ENCODE results near the gene UBA5. TPM values are rescaled to one million over a fixed set of nuclear protein-coding genes. Genes with fewer than 3 reads are reported as not detected.

UBA5 gene
- total and polyA plus RNA-seq, 2 of the 13 experiments (the other 11 are each of a cell fraction or from before 2014, with no cell fraction given), result 30.2 to 46.8 TPM

DNA sequence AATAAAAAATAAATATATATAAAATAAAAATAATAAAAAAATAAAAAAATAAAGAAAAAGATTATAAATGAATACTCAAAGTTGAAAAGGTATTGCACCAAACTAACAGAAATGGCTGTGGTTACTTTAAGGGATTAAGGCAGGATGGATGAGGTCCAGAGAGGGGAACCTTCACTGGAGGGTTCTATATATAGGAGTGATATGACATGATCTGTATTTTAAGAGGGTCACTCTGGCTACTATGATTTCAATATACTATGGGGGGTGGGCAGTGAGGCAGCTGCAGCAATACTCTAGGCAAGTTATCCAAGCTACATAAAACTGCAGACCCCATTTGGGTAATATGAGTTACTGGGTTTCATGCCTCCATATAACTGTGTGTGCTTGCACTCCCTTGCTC is 25.1 kb upstream of the UBA5 start:
- ChIA-PET POLR2A (no interaction called here), CTCF (ENCODE audit: low intra/inter-chr PET ratio, low total read pairs) (no interaction called here)
- no peaks in the 10 kb centered on the region for H3K9me3 ChIP-seq (ENCODE audit: low read length)
- ATAC-seq (no peak), FAIRE-seq (no peak), DNase-seq (ENCODE audit: low spot score) (no peak)
- H3K9ac ChIP-seq (ENCODE audit: insufficient read depth, low read depth, low read length), result no peak overlapping the region
- in situ Hi-C loops (cut with HindIII; ENCODE audit: extremely low pct_ligation_motif_present, low pct_unique_long_range_greater_than_20kb), result loop anchor here (5.0 kb wide), 1 partner anchor 98 kb away; no protein-coding TSS in a partner anchor
- intact Hi-C loops (cut with micrococcal nuclease; ENCODE audit: unreplicated experiment), result no loop called here
- TF ChIP-seq HCFC1 (IDR thresholded peaks at IDR 0.05; ENCODE audit: low read depth, low read length) (no peak), AKAP8 (CRISPR knock-in tag; IDR thresholded peaks at IDR 0.05) (no peak), ERF (CRISPR knock-in tag; IDR thresholded peaks at IDR 0.05) (no peak), ZNF562 (CRISPR knock-in tag; IDR thresholded peaks at IDR 0.05; ENCODE audit: borderline replicate concordance) (no peak)
- TF ChIP-seq, protein P1, sequence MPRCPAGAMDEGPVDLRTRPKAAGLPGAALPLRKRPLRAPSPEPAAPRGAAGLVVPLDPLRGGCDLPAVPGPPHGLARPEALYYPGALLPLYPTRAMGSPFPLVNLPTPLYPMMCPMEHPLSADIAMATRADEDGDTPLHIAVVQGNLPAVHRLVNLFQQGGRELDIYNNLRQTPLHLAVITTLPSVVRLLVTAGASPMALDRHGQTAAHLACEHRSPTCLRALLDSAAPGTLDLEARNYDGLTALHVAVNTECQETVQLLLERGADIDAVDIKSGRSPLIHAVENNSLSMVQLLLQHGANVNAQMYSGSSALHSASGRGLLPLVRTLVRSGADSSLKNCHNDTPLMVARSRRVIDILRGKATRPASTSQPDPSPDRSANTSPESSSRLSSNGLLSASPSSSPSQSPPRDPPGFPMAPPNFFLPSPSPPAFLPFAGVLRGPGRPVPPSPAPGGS (CRISPR knock-in tag; IDR thresholded peaks at IDR 0.05), result no peak
- TF ChIP-seq, protein P2, sequence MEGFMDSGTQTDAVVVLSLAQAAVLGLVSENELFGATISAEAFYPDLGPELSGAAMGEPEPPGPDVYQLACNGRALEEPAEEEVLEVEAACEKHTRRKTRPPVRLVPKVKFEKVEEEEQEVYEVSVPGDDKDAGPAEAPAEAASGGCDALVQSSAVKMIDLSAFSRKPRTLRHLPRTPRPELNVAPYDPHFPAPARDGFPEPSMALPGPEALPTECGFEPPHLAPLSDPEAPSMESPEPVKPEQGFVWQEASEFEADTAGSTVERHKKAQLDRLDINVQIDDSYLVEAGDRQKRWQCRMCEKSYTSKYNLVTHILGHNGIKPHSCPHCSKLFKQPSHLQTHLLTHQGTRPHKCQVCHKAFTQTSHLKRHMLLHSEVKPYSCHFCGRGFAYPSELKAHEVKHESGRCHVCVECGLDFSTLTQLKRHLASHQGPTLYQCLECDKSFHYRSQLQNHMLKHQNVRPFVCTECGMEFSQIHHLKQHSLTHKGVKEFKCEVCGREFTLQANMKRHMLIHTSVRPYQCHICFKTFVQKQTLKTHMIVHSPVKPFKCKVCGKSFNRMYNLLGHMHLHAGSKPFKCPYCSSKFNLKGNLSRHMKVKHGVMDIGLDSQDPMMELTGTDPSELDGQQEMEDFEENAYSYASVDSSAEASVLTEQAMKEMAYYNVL (CRISPR knock-in tag; IDR thresholded peaks at IDR 0.05; ENCODE audit: borderline replicate concordance), result no peak
- TF ChIP-seq, protein P3, sequence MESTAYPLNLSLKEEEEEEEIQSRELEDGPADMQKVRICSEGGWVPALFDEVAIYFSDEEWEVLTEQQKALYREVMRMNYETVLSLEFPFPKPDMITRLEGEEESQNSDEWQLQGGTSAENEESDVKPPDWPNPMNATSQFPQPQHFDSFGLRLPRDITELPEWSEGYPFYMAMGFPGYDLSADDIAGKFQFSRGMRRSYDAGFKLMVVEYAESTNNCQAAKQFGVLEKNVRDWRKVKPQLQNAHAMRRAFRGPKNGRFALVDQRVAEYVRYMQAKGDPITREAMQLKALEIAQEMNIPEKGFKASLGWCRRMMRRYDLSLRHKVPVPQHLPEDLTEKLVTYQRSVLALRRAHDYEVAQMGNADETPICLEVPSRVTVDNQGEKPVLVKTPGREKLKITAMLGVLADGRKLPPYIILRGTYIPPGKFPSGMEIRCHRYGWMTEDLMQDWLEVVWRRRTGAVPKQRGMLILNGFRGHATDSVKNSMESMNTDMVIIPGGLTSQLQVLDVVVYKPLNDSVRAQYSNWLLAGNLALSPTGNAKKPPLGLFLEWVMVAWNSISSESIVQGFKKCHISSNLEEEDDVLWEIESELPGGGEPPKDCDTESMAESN (CRISPR knock-in tag; conservative IDR thresholded peaks at IDR 0.05), result no peak
- H3K27me3 ChIP-seq (ENCODE audit: control insufficient read depth in 1 of 2, insufficient read depth in 2 of 2, low read length in 2 of 2), result no peaks in the 10 kb centered on the region
- H3K4me1 ChIP-seq (ENCODE audit: insufficient read depth, low read length), result no peaks in the 10 kb centered on the region
- H3K4me3 ChIP-seq (replicated peaks in 1 of 3; ENCODE audit: insufficient read depth in 1 of 3, low read depth in 2 of 3, low read length in 3 of 3), result no peak overlapping the region
- no peak overlapping the region for H3K4me2 ChIP-seq (ENCODE audit: low read depth, low read length)
- no peaks in the 10 kb centered on the region for H4K20me1 ChIP-seq (ENCODE audit: insufficient read depth, low read length)
- no peak overlapping the region for H3K27ac ChIP-seq (ENCODE audit: extremely low read length, insufficient read depth, low read length)
- no TSS peak for BruUV-seq (replicated peaks)
- no peaks in the 10 kb centered on the region for H3K79me2 ChIP-seq (ENCODE audit: insufficient read depth, low read length)
- no peak overlapping the region for H2AFZ ChIP-seq (ENCODE audit: low read length)
- H3K36me3 ChIP-seq (replicated peaks in 1 of 2; ENCODE audit: control insufficient read depth in 1 of 2, insufficient read depth in 2 of 2, low read length in 2 of 2), result peaks cover 3 to 9% of the 10 kb centered on the region in 2 experiments; a peak in 2 of 5 replicates

All from HepG2 (cell line).